ENCODE results near the gene DLGAP4. TPM values are rescaled to one million over a fixed set of nuclear protein-coding genes. Genes with fewer than 3 reads are reported as not detected.

The DLGAP4 gene
- polyA plus RNA-seq, 1 of the 3 experiments (the other 2 are of a cell fraction): 31.2 TPM

GRCh38 chr20:36274181-36274841 is 31.8 kb upstream of the DLGAP4 start (continued):
- TF ChIP-seq GABPA (IDR thresholded peaks at IDR 0.05; ENCODE audit: low read depth) (no peak), SIN3A (IDR thresholded peaks at IDR 0.05; ENCODE audit: borderline replicate concordance, low read depth, low read length) (no peak), RFX5 (IDR thresholded peaks at IDR 0.05; ENCODE audit: low read length) (no peak), RAD21 (IDR thresholded peaks at IDR 0.05; ENCODE audit: low read length) (no peak), RCOR1 (IDR thresholded peaks at IDR 0.05; ENCODE audit: low read length) (no peak), EZH2phosphoT487 (IDR thresholded peaks at IDR 0.05; ENCODE audit: borderline replicate concordance, low read depth) (no peak), GATA2 (CRISPR knock-in tag; IDR thresholded peaks at IDR 0.05) (no peak), FOXJ3 (CRISPR knock-in tag; IDR thresholded peaks at IDR 0.05) (no peak), IRF3 (IDR thresholded peaks at IDR 0.05; ENCODE audit: low read depth, low read length) (no peak)

DNA sequence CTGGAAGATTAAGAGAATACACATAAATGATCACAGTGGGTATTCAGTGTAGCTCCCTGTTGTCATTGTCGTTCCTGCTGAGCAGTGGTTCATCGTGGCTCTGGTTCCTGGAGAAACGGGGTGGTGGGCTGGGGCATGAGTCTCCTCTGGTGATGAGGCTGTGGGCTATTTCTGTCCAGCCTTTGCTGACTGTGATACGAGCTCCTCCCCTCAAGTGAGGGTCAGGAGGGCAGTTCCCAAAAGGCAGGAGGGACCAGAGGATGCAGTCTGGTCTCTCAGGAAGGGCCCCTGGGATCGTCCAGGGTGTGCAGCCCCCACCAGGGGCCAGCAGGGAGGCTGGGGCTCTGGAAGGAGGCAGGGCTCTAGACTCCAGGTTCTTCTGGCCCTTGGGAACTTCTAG is 31.1 kb upstream of the DLGAP4 start:
- POLR2A ChIA-PET: no interaction called here
- Histone ChIP-seq H3K4me3 (ENCODE audit: low read depth in 2 of 2, low read length in 1 of 2) (no peak overlapping the region), H3F3A (replicated peaks; ENCODE audit: insufficient read depth) (no peaks in the 10 kb centered on the region), H3K4me2 (no peak overlapping the region), H3K9ac (no peak overlapping the region), H4K20me1 (ENCODE audit: insufficient read depth) (no peaks in the 10 kb centered on the region), H3K79me2 (ENCODE audit: insufficient read depth) (no peaks in the 10 kb centered on the region), H3K9me3 (no peaks in the 10 kb centered on the region), H3K9me2 (no peaks in the 10 kb centered on the region), H3K36me3 (replicated peaks in 1 of 2; ENCODE audit: control insufficient read depth in 1 of 2, insufficient read depth in 2 of 2, low read length in 1 of 2) (no peaks in the 10 kb centered on the region), H3K4me1 (ENCODE audit: control insufficient read depth in 1 of 2, insufficient read depth in 2 of 2, low read depth in 1 of 2, low read length in 1 of 2) (peaks cover 0 to 12% of the 10 kb centered on the region in 2 experiments; a peak in 1 of 4 replicates), H2AFZ (ENCODE audit: low read depth) (no peak overlapping the region), H3K27me3 (ENCODE audit: insufficient read depth) (no peaks in the 10 kb centered on the region; the same call in none of the 2 replicates), H3K27ac (ENCODE audit: low read depth in 2 of 2, low read length in 1 of 2) (no peak overlapping the region)
- TF ChIP-seq FOSL2 (IDR thresholded peaks at IDR 0.05; ENCODE audit: borderline replicate concordance, low read depth) (no peak), EZH2phosphoT487 (IDR thresholded peaks at IDR 0.05; ENCODE audit: borderline replicate concordance, low read depth) (no peak), USF1 (IDR thresholded peaks at IDR 0.05; ENCODE audit: borderline replicate concordance, low read depth) (no peak), SIN3A (IDR thresholded peaks at IDR 0.05; ENCODE audit: borderline replicate concordance, low read depth, low read length) (no peak), RXRA (IDR thresholded peaks at IDR 0.05; ENCODE audit: borderline replicate concordance, low read depth) (no peak), MEF2A (IDR thresholded peaks at IDR 0.05; ENCODE audit: borderline replicate concordance, low read depth) (no peak), TCF12 (IDR thresholded peaks at IDR 0.05) (no peak), ZBTB33 (IDR thresholded peaks at IDR 0.05; ENCODE audit: borderline replicate concordance, low read depth) (no peak), REST (IDR thresholded peaks at IDR 0.05; ENCODE audit: low read depth, low read length) (no peak), CHD2 (IDR thresholded peaks at IDR 0.05; ENCODE audit: low read length, partially characterized antibody) (no peak), CTCF (IDR thresholded peaks at IDR 0.05) (no peak), NRF1 (IDR thresholded peaks at IDR 0.05; ENCODE audit: low read depth, low read length) (no peak), RFX5 (IDR thresholded peaks at IDR 0.05; ENCODE audit: low read length) (no peak), YY1 (IDR thresholded peaks at IDR 0.05; ENCODE audit: low read depth) (no peak)
- WGBS (ENCODE audit: low lambda C conversion rate): no CpG with 5 or more reads among the region's 5 CpGs
- DNase-seq: no peak
- CTCF ChIA-PET: interaction anchor here (1.2 to 11.3 kb wide), 2 partner anchors 36 to 164 kb away, joined by 4 to 94 read pairs; no protein-coding TSS in a partner anchor

Data from SK-N-SH (cell line).